C4-2B (cell line): ENCODE data around the gene DENND4A.

ENCODE experiments used
- H3K27ac ChIP-seq: fragments of 450-650 bp; 2 replicates; pipeline ENCODE4 v1.5.1; 2017
- ZFX ChIP-seq: fragments of 450-650 bp; IDR thresholded peaks from 2 replicates; pipeline ENCODE4 v1.6.1; 2017
- TF ChIP-seq, protein P1 (sequence below): fragments of 450-650 bp; conservative IDR thresholded peaks from 2 replicates; pipeline ENCODE4 v1.5.1; 2017; ENCODE audit warnings: mild to moderate bottlenecking

The DENND4A gene

DNA sequence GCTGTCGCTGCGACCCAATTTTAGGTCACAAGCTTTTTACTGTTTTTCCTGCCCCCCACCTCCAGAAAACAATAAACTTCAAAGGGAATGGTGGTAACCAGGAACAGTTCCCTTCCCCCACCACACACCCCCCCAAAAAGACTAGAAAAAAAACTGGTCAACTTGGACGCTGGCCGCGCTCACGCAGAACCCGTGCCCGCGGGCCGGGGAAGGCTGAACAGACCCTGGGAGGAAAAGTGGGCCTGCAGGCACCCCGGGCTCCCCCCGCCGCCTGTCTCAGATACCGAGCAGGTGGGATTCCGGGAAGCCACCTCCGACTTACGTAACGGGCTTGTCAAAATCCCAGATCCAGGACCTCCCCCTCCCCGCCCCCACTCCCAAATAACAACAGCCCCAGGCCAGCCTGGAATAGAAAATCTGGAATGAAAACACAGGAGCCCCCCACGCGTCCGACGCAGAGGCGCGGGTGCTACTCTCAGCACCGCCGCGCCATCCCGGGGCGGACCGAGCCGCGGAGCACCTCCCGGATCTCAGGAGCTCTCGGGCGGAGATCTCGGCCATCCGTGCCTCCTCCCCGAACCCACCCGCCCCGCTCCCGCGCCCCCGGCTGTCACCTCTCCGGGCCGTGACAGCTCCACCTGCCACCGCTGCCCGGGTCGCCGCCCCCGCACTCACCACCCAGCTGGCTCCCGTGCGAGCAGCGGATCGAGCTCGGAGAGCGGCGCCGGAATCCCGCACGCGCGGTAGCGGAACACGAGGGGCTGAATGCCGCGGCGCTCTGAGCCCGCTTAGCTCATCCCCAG lies 557 bp downstream of the DENND4A start:
- TF ChIP-seq, protein P1, sequence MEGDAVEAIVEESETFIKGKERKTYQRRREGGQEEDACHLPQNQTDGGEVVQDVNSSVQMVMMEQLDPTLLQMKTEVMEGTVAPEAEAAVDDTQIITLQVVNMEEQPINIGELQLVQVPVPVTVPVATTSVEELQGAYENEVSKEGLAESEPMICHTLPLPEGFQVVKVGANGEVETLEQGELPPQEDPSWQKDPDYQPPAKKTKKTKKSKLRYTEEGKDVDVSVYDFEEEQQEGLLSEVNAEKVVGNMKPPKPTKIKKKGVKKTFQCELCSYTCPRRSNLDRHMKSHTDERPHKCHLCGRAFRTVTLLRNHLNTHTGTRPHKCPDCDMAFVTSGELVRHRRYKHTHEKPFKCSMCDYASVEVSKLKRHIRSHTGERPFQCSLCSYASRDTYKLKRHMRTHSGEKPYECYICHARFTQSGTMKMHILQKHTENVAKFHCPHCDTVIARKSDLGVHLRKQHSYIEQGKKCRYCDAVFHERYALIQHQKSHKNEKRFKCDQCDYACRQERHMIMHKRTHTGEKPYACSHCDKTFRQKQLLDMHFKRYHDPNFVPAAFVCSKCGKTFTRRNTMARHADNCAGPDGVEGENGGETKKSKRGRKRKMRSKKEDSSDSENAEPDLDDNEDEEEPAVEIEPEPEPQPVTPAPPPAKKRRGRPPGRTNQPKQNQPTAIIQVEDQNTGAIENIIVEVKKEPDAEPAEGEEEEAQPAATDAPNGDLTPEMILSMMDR: no peak
- no peak for TF ChIP-seq ZFX
- H3K27ac ChIP-seq: peak overlapping the region; percentile 86

DNA sequence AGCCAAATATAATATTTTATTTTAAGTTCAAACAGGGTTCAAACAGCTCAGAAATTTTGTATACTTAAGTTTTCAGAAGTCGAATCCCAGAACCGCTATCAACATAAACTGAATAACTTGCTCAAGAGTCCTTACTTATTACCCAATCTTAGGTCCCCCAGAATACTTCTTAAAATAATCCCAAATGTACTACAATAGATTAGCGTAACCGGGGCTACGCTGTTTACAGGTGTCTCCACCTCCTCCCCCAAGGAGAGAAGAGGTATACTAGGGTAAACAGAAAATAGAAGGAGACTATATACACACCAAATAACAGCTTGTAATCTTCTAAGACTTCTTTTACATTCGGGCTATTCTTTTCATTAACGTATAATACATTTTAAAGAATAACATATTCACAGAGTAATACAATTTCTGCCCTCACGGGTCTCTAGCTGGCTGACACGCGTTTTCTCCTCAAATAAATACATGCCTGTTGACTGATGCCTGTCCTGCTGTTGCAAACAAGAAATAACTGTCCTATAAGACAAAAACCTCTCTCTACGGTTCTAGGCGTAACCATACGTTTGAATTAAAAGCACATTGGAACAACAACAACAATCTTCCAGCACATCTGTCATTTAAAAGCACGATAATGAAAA lies 1.3 kb downstream of the DENND4A start:
- peak overlapping the region; percentile 86 for H3K27ac ChIP-seq
- TF ChIP-seq, protein P1: no peak
- TF ChIP-seq ZFX: no peak

DNA sequence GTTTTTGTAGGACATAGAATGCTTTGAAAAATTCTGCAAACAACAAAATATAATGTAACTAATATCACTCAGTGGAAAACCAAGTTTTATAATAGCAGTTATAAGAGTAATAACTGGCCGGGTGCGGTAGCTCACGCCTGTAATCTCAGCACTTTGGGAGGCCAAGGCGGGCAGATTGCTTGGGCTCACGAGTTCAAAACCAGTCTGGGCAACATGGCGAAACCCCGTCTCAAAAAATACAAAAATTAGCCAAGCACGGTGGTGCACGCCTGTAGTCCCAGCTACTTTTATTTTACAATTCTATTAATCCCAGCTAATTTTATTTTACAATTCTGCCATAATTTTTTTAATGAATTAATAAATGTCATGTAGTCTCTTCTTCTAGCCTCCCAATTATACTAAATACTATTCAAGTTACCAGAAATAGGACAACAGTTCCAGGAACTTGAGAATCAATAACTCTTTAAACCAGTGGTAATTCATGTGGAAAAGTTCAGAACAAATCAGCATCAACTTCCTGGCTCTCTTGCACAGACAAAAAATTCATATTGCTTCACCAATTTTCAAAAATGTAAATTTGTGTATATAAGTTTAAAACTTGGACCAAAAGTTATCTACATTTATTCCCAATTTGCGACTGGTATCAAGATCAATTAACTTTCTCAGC lies 2.2 kb downstream of the DENND4A start:
- no peak overlapping the region for H3K27ac ChIP-seq
- TF ChIP-seq, protein P1: no peak
- TF ChIP-seq ZFX: no peak

DNA sequence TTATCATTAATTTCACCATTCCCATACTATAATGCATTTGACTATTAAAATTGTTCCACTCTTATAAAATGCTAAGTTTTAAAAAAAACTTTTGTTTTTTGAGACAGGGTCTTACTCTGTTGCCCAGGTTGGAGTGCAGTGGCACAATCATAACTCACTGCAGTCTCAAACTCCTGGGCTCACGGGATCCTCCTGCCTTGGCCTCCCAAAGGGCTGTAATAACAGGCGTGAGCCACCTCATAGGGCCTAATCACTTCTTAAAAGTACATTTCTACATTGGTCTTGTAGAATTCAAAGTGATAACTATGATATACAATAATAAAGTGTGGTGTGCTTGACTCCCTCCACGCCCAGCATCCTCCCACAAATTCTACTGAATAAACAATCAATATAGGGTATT lies 3.0 kb downstream of the DENND4A start:
- no peak for TF ChIP-seq ZFX
- TF ChIP-seq, protein P1: no peak
- no peak overlapping the region for H3K27ac ChIP-seq

DNA sequence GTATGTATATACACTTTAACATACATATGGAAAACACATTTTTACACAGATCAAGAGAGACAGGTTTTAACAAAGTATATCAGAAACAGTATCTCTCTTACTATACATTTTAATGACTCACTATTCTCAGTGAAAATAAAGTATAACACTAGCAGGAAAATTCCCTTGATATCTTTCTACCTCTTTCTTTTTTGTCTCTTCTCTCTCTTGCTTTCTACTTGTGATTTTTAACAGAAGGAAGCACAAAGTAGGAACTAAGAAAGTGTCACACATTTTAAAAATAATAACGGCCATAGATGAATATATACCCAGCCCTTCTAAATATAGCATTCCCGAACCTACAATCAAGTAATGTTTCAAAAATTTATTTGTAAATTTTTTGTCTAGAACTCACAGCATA lies 4.8 kb downstream of the DENND4A start:
- no peak overlapping the region for H3K27ac ChIP-seq
- TF ChIP-seq, protein P1: no peak
- TF ChIP-seq ZFX: no peak

DNA sequence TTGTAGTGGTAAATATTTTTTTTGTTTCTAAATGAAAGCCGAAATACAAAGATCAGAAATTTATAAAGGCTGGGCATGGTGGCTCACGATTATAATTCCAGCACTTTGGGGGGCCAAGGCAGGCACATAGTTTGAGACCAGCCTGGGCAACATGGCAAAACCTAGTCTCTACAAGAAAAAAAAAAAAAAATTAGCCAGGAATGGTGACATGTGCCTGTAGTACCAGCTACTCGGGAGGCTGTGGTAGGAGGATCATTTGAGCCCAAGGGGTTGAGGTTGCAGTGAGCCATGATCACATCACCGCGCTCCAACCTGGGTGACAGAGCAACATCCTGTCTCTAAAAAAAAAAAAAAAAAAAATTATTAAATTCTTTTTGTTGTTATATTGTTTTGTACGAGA lies 6.9 kb downstream of the DENND4A start:
- no peak overlapping the region for H3K27ac ChIP-seq
- no peak for TF ChIP-seq ZFX
- TF ChIP-seq, protein P1: no peak

DNA sequence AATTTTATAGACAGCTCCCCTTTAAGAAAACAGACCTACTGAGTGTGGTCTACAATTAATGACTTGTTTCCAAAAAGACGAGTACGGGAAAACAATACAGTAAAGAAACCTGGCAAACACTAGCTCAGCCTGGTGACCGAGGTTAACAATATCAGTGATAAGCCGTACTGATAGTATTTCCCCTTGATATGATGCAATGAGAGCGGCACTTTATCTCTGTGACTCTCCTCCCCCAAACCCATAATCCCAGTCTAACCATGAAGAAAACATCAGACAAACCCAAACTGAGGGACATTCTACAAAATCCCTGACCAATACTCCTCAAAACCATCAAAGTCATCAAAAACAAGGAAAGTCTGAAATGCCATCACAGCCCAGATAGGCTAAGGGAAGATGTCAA lies 8.2 kb downstream of the DENND4A start:
- H3K27ac ChIP-seq: no peak overlapping the region
- TF ChIP-seq, protein P1: no peak
- no peak for TF ChIP-seq ZFX
